ENCODE data around the gene CISD3.

Gene CISD3

DNA sequence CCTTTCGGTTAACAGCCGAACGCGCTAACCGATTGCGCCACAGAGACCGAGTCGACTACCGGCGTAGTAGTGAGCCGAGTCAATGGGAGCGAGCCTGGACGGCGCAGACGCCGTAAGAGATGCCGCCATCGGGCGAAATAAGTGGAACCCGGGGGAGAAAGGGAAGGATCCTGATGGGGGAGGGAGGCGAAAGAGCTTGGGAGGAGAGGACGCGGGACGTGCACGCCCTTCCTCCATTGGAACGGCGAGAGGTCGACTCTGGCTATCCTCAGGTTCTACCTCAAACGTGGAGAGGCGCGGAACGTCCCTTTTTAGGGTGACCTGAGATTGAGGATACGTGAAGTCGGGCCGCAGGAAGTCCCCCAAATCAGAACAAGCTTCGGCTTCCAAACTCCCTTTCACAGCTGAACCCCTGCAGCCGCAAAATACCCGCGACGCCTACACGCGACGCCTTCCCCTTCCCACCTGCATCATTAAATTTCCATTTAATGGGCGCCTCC is 21.7 kb downstream of the CISD3 start:
- peaks cover 21% of the 10 kb centered on the region for H3K4me1 ChIP-seq (ENCODE audit: control insufficient read depth, insufficient read depth, low read length)
- peak overlapping the region; percentile 65 for H3K9ac ChIP-seq (ENCODE audit: low read length)
- H3K27me3 ChIP-seq (ENCODE audit: control insufficient read depth, insufficient read depth, low read length) = no peaks in the 10 kb centered on the region
- H3K4me3 ChIP-seq (ENCODE audit: low read length) = peak overlapping the region; percentile 81
- H3K36me3 ChIP-seq (ENCODE audit: control insufficient read depth, insufficient read depth, low read length) = peaks cover 5% of the 10 kb centered on the region
- H3K9me3 ChIP-seq (ENCODE audit: control insufficient read depth, low read length) = no peaks in the 10 kb centered on the region

DNA sequence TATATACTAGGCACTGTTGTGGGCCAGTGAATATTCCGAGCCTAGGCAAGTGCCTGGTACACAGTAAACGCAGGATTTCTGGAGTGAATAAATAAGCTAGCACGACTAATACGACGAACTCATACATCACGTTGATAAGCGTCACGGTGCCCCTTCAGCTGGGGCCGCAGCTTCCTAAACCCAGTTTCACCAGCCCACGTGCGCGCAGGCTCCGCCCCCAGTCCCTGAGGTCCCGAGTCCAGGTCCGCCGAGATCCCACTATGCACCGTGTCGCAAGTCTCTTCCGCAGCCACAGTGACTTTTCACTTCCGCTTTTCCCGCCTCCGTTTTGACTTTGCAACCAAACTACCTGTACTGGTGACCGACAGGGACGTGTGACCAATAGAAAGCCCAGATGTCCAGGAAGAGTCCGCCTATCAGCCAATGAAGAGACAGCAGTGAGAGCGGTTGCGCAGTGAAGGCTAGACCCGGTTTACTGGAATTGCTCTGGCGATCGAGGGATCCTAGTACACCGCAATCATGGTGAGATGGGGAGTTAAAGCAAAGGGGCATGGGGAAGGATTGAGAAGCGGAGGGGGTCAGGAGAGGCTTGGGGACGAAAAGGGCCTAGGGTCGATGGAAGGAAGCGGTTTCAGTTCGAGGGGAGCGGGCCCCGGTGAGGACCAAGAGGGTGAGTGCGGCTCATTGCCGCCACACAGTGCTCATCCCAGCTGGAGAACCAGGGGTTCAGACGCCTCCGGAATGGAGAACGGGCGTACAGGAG is 22.3 kb downstream of the CISD3 start, which contains the start of gene PSMB3:
TSS of gene PSMB3 (plus strand) at position 434 of the 763 bp plus-strand sequence. CDS start at position 520, 86 bp downstream.
- no peaks in the 10 kb centered on the region for H3K27me3 ChIP-seq (ENCODE audit: control insufficient read depth, insufficient read depth, low read length)
- peak within 1 kb of the TSS; percentile 81 for H3K4me3 ChIP-seq (ENCODE audit: low read length)
- peaks cover 17% of the 10 kb centered on the region for H3K4me1 ChIP-seq (ENCODE audit: control insufficient read depth, insufficient read depth, low read length)
- H3K9me3 ChIP-seq (ENCODE audit: control insufficient read depth, low read length) = no peaks in the 10 kb centered on the region
- peak within 1 kb of the TSS; percentile 92 for H3K9ac ChIP-seq (ENCODE audit: low read length)
- H3K36me3 ChIP-seq (ENCODE audit: control insufficient read depth, insufficient read depth, low read length) = peaks cover 5% of the 10 kb centered on the region

DNA sequence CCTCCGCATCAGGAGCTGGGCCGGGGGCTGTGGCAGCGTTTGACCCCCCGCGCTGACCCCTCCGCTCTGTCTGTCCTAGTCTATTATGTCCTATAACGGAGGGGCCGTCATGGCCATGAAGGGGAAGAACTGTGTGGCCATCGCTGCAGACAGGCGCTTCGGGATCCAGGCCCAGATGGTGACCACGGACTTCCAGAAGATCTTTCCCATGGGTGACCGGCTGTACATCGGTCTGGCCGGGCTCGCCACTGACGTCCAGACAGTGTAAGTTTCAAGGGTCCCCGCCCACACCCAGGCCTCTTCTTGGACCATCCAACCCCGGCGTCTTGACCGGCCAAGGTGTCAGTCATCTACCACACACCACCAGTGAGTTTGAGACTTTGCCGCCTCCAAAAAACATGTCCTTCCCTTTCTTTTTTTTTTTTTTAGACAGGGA is 22.9 kb downstream of the CISD3 start:
- H3K36me3 ChIP-seq (ENCODE audit: control insufficient read depth, insufficient read depth, low read length) = peaks cover 5% of the 10 kb centered on the region
- peak overlapping the region; percentile 92 for H3K9ac ChIP-seq (ENCODE audit: low read length)
- peak overlapping the region; percentile 73 for H3K4me3 ChIP-seq (ENCODE audit: low read length)
- no peaks in the 10 kb centered on the region for H3K27me3 ChIP-seq (ENCODE audit: control insufficient read depth, insufficient read depth, low read length)
- no peaks in the 10 kb centered on the region for H3K9me3 ChIP-seq (ENCODE audit: control insufficient read depth, low read length)
- H3K4me1 ChIP-seq (ENCODE audit: control insufficient read depth, insufficient read depth, low read length) = peaks cover 17% of the 10 kb centered on the region

DNA sequence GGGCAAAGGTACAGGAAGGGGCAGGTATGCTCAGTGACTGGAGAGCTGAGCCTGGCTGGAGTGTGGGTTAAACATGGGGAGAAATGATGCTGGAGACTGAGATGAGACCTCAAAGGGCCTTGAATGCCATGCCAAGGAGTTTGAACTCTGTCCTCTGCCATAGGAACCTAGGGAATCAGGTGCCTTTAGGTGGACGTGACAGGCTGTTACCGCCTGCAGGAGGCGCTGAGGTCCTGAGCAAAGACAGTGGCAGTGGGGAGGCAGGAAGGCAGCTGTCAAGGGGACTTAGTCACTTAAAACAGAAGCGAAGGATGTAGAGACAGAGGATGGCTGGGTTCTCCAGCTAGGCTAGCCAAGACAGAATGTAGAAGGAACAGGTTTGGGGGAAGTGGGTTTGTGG is 31.5 kb downstream of the CISD3 start:
- Histone ChIP-seq H3K4me3 (ENCODE audit: low read length) (no peak overlapping the region), H3K9me3 (ENCODE audit: control insufficient read depth, low read length) (no peaks in the 10 kb centered on the region), H3K4me1 (ENCODE audit: control insufficient read depth, insufficient read depth, low read length) (no peaks in the 10 kb centered on the region), H3K36me3 (ENCODE audit: control insufficient read depth, insufficient read depth, low read length) (peaks cover 7% of the 10 kb centered on the region), H3K9ac (ENCODE audit: low read length) (no peak overlapping the region), H3K27me3 (ENCODE audit: control insufficient read depth, insufficient read depth, low read length) (no peaks in the 10 kb centered on the region)

DNA sequence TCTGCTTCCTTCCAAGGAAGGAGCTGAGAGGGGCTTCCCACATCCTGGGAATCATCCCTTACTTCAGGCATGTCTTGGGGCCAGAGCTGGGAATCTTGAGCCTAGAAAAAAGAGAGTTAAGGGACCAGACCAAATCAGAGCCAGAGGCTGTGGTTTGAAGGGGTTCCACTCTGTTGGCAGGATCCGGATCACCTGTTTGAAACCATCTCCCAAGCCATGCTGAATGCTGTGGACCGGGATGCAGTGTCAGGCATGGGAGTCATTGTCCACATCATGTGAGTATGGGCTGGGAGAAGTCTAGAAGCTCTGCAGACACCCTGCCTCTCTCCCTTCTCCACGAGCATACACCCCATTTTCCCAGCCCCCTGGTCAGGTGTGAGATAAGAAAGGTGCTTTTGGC is 32.1 kb downstream of the CISD3 start:
- H3K9me3 ChIP-seq (ENCODE audit: control insufficient read depth, low read length) = no peaks in the 10 kb centered on the region
- H3K9ac ChIP-seq (ENCODE audit: low read length) = no peak overlapping the region
- H3K4me3 ChIP-seq (ENCODE audit: low read length) = no peak overlapping the region
- no peaks in the 10 kb centered on the region for H3K27me3 ChIP-seq (ENCODE audit: control insufficient read depth, insufficient read depth, low read length)
- peaks cover 7% of the 10 kb centered on the region for H3K36me3 ChIP-seq (ENCODE audit: control insufficient read depth, insufficient read depth, low read length)
- no peaks in the 10 kb centered on the region for H3K4me1 ChIP-seq (ENCODE audit: control insufficient read depth, insufficient read depth, low read length)

DNA sequence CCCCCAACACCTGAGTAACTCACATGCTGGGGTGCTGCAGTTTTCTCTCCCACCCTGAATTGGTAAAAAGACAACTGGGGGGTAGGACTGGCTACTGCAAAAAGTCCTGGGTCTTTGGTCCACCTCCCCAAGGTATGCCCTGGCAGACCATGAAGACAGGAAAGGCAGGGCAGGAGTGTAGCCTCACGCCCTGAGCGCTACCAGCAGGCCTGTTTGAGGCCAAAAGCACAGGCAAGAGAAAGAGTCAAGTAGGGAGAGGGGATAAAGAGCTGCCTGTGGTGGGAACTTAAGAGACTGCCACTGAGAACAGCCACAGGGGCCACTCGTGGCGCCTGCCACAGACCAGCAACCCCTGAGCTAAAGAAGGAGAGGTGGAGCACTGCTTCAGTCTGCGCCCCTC is 36.2 kb downstream of the CISD3 start:
- Histone ChIP-seq H3K27me3 (ENCODE audit: control insufficient read depth, insufficient read depth, low read length) (no peaks in the 10 kb centered on the region), H3K9me3 (ENCODE audit: control insufficient read depth, low read length) (no peaks in the 10 kb centered on the region), H3K4me3 (ENCODE audit: low read length) (no peak overlapping the region), H3K9ac (ENCODE audit: low read length) (no peak overlapping the region), H3K4me1 (ENCODE audit: control insufficient read depth, insufficient read depth, low read length) (no peaks in the 10 kb centered on the region), H3K36me3 (ENCODE audit: control insufficient read depth, insufficient read depth, low read length) (peaks cover 13% of the 10 kb centered on the region)

DNA sequence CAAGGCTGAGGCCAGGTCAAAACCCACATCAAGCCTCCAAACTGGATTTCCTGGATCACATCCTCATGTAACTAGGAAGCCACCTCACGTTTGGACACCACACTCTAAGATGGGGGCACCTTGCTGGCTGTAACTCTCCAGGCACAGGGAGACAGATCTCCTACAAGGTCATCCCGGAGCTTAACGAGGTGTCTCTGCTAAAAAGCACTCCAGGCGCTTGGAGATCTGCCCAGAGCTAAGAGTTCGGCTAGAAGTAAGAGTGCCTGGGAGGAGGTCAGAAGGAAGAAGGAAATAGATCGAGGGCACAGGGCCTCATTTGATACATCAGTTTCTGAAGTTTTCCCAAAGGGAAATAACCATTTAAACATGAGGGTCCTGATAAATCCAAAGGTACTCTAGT is 38.3 kb downstream of the CISD3 start:
- Histone ChIP-seq H3K9me3 (ENCODE audit: control insufficient read depth, low read length) (no peaks in the 10 kb centered on the region), H3K27me3 (ENCODE audit: control insufficient read depth, insufficient read depth, low read length) (no peaks in the 10 kb centered on the region), H3K4me1 (ENCODE audit: control insufficient read depth, insufficient read depth, low read length) (no peaks in the 10 kb centered on the region), H3K9ac (ENCODE audit: low read length) (peak overlapping the region; percentile 14), H3K36me3 (ENCODE audit: control insufficient read depth, insufficient read depth, low read length) (peaks cover 7% of the 10 kb centered on the region), H3K4me3 (ENCODE audit: low read length) (no peak overlapping the region)

DNA sequence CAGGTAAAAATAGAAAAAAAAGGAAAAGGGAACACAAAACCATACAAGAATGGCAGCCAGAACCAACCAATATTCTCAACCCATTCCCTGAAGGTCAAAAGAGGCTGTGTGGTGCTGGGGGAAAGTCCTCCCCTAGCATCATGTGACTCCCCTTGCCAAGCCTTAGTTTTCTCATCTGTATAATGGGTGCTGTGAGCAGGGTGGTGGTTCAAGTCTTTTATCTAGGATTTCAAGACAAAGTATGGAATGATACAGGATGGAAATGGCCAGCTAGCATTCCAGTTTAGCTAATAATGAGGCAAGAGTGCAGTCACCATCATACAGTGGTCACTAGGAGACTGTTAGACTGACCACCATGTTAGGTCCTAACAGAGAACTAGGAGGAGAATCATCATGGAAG is 43.1 kb downstream of the CISD3 start:
- no peak overlapping the region for H3K9ac ChIP-seq (ENCODE audit: low read length)
- no peaks in the 10 kb centered on the region for H3K4me1 ChIP-seq (ENCODE audit: control insufficient read depth, insufficient read depth, low read length)
- no peak overlapping the region for H3K4me3 ChIP-seq (ENCODE audit: low read length)
- no peaks in the 10 kb centered on the region for H3K9me3 ChIP-seq (ENCODE audit: control insufficient read depth, low read length)
- no peaks in the 10 kb centered on the region for H3K27me3 ChIP-seq (ENCODE audit: control insufficient read depth, insufficient read depth, low read length)
- peaks cover 7% of the 10 kb centered on the region for H3K36me3 ChIP-seq (ENCODE audit: control insufficient read depth, insufficient read depth, low read length)

DNA sequence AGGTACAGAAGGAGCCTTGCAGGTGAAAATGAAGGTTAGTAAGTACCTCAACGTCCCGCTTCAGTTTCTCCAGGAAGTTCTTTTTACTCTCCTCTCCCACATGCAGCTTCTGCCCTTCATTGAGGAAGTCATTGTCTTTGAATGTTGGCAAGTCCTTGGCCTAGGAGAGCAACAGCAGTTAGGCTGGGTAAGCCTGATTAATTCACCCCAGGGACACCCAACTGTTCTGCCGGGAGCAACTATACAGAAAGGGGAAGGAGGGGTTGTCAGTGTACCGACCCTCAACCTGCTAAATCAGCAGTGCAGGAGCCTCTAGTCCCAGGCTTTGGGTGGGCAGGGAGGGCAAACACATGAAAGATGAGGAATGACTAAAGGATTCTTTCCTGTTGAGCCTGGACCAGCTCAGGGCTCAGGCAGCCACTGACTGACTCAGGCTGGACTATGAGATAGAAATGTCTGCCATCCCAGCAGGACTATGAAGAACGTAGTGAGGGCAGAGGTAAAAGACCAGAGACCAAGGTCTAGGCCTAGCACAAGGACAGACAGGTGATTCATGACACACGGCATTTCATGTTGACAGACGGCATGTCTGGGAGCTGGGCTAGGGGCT is 47.6 kb downstream of the CISD3 start:
- Histone ChIP-seq H3K4me3 (ENCODE audit: low read length) (no peak overlapping the region), H3K4me1 (ENCODE audit: control insufficient read depth, insufficient read depth, low read length) (no peaks in the 10 kb centered on the region), H3K9ac (ENCODE audit: low read length) (no peak overlapping the region), H3K36me3 (ENCODE audit: control insufficient read depth, insufficient read depth, low read length) (peaks cover 33% of the 10 kb centered on the region), H3K9me3 (ENCODE audit: control insufficient read depth, low read length) (no peaks in the 10 kb centered on the region), H3K27me3 (ENCODE audit: control insufficient read depth, insufficient read depth, low read length) (no peaks in the 10 kb centered on the region)

DNA sequence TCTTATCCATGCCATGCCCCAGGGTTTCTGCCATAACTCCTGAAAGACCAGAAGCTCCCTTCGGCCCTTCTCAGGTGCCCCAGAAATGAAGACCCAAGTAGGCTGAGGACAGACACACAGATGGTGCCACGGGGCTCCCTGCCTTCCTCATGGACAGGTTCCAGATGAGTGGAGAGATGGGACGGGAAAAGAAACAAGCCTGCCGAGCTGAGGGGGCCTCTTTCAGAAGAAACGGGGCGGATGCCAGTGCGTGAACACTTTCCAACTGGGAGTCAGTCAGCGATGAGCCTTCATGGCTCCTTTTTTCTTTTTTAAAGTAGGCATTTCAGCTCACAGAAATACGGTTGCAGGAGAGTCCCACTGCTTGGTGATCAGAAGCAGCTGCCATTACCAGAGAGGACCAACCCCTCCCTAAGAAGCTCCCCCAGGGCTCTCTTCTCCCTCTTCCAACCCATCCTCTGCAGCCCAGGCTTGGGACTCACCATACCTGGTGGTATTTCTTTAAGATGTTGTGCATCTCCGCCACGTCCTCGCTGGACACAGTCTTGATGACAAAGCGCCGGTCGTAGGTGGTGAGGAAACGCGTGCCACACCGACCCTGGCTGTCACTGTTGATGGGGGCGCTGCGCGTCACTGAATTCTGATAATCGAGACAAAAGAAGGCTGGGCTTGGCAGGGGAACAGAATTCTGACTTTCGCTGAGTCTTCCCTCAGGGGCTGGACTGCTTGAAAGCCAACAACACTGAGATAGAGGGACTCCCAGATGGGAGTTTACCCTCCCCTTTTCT is 50.0 kb downstream of the CISD3 start:
- H3K9me3 ChIP-seq (ENCODE audit: control insufficient read depth, low read length) = no peaks in the 10 kb centered on the region

DNA sequence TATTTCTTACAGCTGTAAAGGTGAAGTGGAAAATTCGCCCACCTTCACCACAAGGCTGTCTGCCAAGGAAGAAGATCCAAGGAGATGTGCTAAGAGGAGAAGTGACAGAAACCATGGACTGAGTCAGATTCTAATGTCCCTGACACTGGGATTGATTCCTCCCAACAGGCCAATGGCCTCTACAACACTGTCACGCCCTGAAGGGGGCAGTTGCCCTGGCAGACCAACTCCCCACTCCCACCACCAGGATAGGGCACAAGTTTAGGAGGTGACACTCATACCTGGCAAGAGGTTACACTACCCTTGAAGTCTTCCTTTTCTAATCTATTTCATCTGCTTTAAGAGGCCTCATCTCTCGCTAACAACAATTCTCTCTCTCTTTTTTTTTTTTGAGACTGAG is 53.1 kb downstream of the CISD3 start:
- H3K4me3 ChIP-seq (ENCODE audit: low read length) = no peak overlapping the region
- H3K9ac ChIP-seq (ENCODE audit: low read length) = no peak overlapping the region
- peaks cover 40% of the 10 kb centered on the region for H3K36me3 ChIP-seq (ENCODE audit: control insufficient read depth, insufficient read depth, low read length)
- no peaks in the 10 kb centered on the region for H3K4me1 ChIP-seq (ENCODE audit: control insufficient read depth, insufficient read depth, low read length)
- H3K27me3 ChIP-seq (ENCODE audit: control insufficient read depth, insufficient read depth, low read length) = no peaks in the 10 kb centered on the region
- H3K9me3 ChIP-seq (ENCODE audit: control insufficient read depth, low read length) = no peaks in the 10 kb centered on the region

More for the DNA sequence above, 50.0 kb downstream of the CISD3 start:
- H3K36me3 ChIP-seq (ENCODE audit: control insufficient read depth, insufficient read depth, low read length) = peaks cover 36% of the 10 kb centered on the region
- no peaks in the 10 kb centered on the region for H3K4me1 ChIP-seq (ENCODE audit: control insufficient read depth, insufficient read depth, low read length)
- no peak overlapping the region for H3K9ac ChIP-seq (ENCODE audit: low read length)
- no peaks in the 10 kb centered on the region for H3K27me3 ChIP-seq (ENCODE audit: control insufficient read depth, insufficient read depth, low read length)
- H3K4me3 ChIP-seq (ENCODE audit: low read length) = no peak overlapping the region
